Kidney (tissue), 14 donors: ENCODE data around the gene P3H2. TPM values are rescaled to one million over a fixed set of nuclear protein-coding genes. Genes with fewer than 3 reads are reported as not detected.

Experiments
- DNase-seq, 5 donors: peaks; one replicate each; pipeline ENCODE4 v3.0.0-alpha.2; 2013 to 2020
- FAIRE-seq: peaks from 2 replicates; lab custom pipeline; 2012; peaks lifted over from hg19 to GRCh38; lab: Jason Lieb, UNC
- H3K27ac ChIP-seq, 2 donors: one replicate each; pipeline ENCODE4 v1.7.0; 2013; ENCODE audit warnings: low read depth in 2 of 2, low read length in 2 of 2, inconsistent platforms in 1 of 2
- H3K27me3 ChIP-seq: one replicate; pipeline ENCODE4 v1.7.1; 2013; ENCODE audit warnings: low read length, inconsistent platforms; ENCODE audit not compliant: control insufficient read depth, insufficient read depth
- H3K36me3 ChIP-seq, 3 donors: one replicate each; pipeline versions ENCODE4 v1.7.0 to v1.7.1; 2013; ENCODE audit warnings: low read length in 3 of 3, control low read depth in 1 of 3, inconsistent platforms in 1 of 3; ENCODE audit not compliant: insufficient read depth in 3 of 3, control insufficient read depth in 2 of 3
- H3K4me1 ChIP-seq, 3 donors: one replicate each; pipeline versions ENCODE4 v1.7.0 to v1.7.1; 2013; ENCODE audit warnings: low read length in 3 of 3, inconsistent platforms in 1 of 3, low read depth in 1 of 3; ENCODE audit not compliant: control insufficient read depth in 2 of 3, insufficient read depth in 2 of 3
- H3K4me3 ChIP-seq, 3 donors: one replicate each; pipeline versions ENCODE4 v1.7.0 to v1.8.1; 2013; ENCODE audit warnings: low read length in 3 of 3, control low read depth in 1 of 3, inconsistent platforms in 1 of 3
- H3K9ac ChIP-seq, 3 donors: one replicate each; pipeline versions ENCODE4 v1.7.0 to v1.7.1; 2013; ENCODE audit warnings: low read length in 3 of 3, control low read depth in 1 of 3, inconsistent platforms in 1 of 3
- H3K9me3 ChIP-seq, 3 donors: one replicate each; pipeline versions ENCODE4 v1.7.0 to v1.7.1; 2013; ENCODE audit warnings: low read length in 3 of 3, control low read depth in 1 of 3, inconsistent platforms in 1 of 3; ENCODE audit not compliant: control insufficient read depth in 2 of 3, insufficient read depth in 1 of 3
- CTCF ChIP-seq: IDR thresholded peaks from 3 replicates; pipeline ENCODE4 v1.5.1; 2012; ENCODE audit warnings: mild to moderate bottlenecking, moderate library complexity, borderline replicate concordance; ENCODE audit not compliant: insufficient read depth; ENCODE audit errors: extremely low read depth
- intact Hi-C: fragments of 100-400 bp; cut with DNase I; formaldehyde crosslinking; loops from one replicate; pipeline ENCODE4 v1.11.1; 2022
- polyA plus RNA-seq: library from polyadenylated mRNA; stranded (reverse); fragments of 350-450 nt; fragmentation: Illumina TruSeq; extraction: RNeasy Lipid Tissue Mini Kit (QIAGEN cat#74804); gene quantifications from one replicate; pipeline ENCODE4 v1.2.3, GENCODE V29; 2014; ENCODE audit warnings: low read depth, low replicate concordance; ENCODE audit not compliant: insufficient read depth
- total RNA-seq: library from RNA; stranded (reverse); fragmentation: NEBNext Ultra II Directional; extraction: Animal tissue kit (Norgen Biotek cat#: 25700); gene quantifications from one replicate; pipeline ENCODE4 v1.2.1, GENCODE V29; 2021
- donor health status: control.
- donor health status: control.
- donor health status: control.
- donor health status: control.
- donor health status: control.
- donor health status: DM: yes; HTN: yes; CAD: no.
- donor health status: Normal renal cell carcinoma (clear cell type).

The P3H2 gene
- total and polyA plus RNA-seq, 2 donors from 2014 or later, result 57.2 to 103 TPM

GRCh38 chr3:190131329-190131728, 10.6 kb upstream of the P3H2 start:
- intact Hi-C loops, result no loop called here
- Histone ChIP-seq H3K4me1 (peaks cover 0 to 2% (median 0%) of the 10 kb centered on the region in 3 donors), H3K27me3 (no peaks in the 10 kb centered on the region), H3K27ac (no peak overlapping the region), H3K9me3 (no peaks in the 10 kb centered on the region), H3K4me3 (no peak overlapping the region), H3K9ac (no peak overlapping the region), H3K36me3 (no peaks in the 10 kb centered on the region)
- FAIRE-seq (no peak), DNase-seq (no peak)
- no peak for TF ChIP-seq CTCF

DNA sequence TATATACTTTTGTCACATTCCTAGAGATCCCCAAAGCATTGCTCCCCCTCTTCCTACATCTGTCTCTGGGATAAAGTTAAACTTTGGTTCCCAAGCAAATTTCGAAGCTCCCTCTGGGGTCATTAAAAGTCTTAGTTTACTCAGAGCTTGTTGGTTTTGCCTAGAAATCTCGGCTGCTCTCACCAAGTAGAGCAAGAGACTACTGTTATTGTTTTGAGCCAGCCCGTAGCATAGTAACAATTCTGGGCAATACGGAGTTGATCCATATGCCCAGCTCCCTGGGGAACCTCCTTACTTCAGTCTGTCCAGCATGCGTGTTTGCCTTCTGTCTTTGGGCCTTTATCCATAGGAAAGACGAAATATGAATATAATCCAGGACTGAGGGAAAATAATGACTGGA, 10.0 kb upstream of the P3H2 start:
- FAIRE-seq (no peak), DNase-seq (no peak)
- H3K27ac ChIP-seq, result no peak overlapping the region
- no peaks in the 10 kb centered on the region for H3K36me3 ChIP-seq
- H3K27me3 ChIP-seq, result no peaks in the 10 kb centered on the region
- intact Hi-C loops, result no loop called here
- H3K9ac ChIP-seq, result no peak overlapping the region
- H3K4me3 ChIP-seq, result no peak overlapping the region
- H3K9me3 ChIP-seq, result no peaks in the 10 kb centered on the region
- peaks cover 0 to 2% (median 0%) of the 10 kb centered on the region in 3 donors for H3K4me1 ChIP-seq
- no peak for TF ChIP-seq CTCF

- Histone ChIP-seq H3K27me3 (no peaks in the 10 kb centered on the region), H3K27ac (no peak overlapping the region), H3K4me1 (peaks cover 2 to 4% (median 2%) of the 10 kb centered on the region in 3 donors), H3K36me3 (no peaks in the 10 kb centered on the region), H3K9ac (no peak overlapping the region), H3K4me3 (no peak overlapping the region), H3K9me3 (no peaks in the 10 kb centered on the region)
- FAIRE-seq (no peak), DNase-seq (no peak)
- intact Hi-C loops, result no loop called here
- TF ChIP-seq CTCF, result no peak
Measured at GRCh38 chr3:190130037-190130436, 9.3 kb upstream of the P3H2 start.

GRCh38 chr3:190127797-190128196, 7.1 kb upstream of the P3H2 start:
- no peak overlapping the region for H3K9ac ChIP-seq
- H3K27me3 ChIP-seq, result no peaks in the 10 kb centered on the region
- no peak overlapping the region for H3K27ac ChIP-seq
- FAIRE-seq, result no peak
- DNase-seq, result no peak
- intact Hi-C loops, result no loop called here
- no peak for TF ChIP-seq CTCF
- no peaks in the 10 kb centered on the region for H3K36me3 ChIP-seq
- no peaks in the 10 kb centered on the region for H3K9me3 ChIP-seq
- no peak overlapping the region for H3K4me3 ChIP-seq
- peaks cover 2 to 19% (median 4%) of the 10 kb centered on the region in 3 donors for H3K4me1 ChIP-seq
